ENCODE measurements around the gene IQCM.

The IQCM gene, protein sequence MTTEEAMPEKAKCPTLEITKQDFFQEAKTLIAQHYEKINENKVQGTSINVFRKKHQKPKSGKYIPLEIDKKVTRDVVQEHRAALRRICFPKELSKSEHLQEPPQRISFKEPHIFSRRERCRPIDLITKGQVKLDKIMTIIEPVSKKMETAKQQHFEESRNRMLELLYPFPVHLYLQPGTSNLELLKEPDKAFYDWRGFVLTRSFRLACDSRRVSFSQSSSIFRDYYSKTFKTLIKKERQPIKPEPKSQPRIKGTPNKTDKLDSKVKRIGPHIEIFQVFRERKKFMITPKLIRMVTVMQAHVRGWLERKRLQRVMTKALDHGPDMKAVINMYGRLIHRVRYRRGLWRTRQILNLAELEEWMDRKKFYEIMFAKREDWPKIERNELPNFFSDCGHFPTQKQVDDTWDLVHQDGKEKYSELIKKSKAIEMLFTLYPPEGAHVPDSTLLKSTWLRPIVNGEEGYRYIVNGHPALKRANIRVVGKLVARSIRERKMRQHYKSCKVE

DNA sequence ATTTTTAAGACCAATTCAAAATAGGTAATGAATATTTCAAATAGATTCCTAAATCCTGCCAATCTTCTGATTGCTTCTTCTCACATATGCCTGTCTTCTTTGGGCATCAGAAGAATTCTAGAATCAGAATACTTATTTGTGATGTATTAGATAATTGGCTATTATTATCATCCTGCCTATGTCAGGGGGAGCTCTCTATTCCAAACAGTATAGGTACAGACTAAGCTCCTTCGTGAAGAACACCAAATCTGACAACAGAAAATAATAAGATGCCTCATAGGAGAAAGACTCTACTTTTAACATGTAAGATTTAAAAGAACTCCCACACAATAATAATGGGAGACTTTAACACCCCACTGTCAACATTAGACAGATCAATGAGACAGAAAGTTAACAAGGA, at the start of gene IQCM:
Gene IQCM (minus strand): TSS at position 101 of the 400 bp plus-strand sequence. CDS start 73,152 bp downstream, outside the sequence.
- no peak for DNase-seq (ENCODE audit: low read depth)

DNA sequence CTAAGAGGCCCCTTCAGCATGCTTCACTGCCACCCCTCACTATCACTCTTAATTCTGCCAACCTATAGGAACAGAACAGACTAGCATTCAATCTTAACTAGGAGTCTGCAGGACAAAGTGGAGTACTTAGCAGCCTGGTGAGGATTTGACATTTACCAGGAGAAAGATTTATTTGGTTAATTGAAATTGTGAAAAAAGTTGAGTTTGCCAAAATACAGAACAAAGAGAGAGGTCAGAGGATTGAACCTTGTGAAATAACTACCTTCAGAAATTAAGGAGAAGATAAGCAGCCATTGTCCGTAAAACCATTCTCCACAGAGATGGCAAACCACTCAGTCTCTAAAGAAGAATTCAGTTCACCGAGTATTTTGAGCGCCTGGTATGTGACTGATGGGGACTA, 41.8 kb upstream of the IQCM start:
- DNase-seq (ENCODE audit: low read depth): no peak

DNA sequence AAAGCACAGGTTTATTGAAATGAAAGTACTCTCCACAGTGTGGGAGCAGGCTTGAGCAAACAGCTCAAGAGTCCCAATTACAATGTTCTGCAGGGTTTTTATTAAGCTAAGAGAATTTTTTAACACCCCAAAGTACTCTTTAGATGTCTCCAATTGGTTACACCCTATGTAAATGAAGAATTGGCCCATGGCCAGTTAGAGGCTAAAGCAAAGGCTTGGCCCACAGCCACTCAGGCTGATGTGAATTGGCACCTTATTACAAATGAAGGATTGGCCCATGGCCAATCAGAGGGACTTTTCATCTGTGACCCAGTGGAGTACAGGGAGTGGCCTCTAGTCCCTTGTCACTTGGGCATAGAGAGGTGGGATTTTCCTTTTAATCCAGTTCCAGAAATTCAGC, 30.1 kb upstream of the IQCM start:
- DNase-seq (ENCODE audit: low read depth): no peak

DNA sequence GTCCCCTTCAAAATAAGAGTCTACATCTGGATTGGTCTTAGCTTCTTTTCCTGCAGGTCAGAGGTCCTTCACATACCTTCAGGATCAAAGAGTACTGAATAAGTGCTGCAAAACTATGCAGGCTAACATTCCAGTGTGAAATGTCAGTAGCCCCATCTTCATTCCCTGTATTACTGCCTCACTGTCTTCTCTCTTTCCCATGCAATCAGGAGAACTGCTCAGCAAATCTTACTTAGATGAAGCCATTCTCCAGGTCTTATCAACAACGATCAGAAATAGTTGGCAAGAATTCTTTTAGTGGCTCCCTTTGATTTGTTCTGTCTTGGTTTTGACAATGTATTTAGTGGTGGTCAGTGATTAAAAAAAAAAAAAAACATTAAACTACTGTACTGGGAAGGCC, 26.0 kb upstream of the IQCM start:
- no peak for DNase-seq (ENCODE audit: low read depth)

DNA sequence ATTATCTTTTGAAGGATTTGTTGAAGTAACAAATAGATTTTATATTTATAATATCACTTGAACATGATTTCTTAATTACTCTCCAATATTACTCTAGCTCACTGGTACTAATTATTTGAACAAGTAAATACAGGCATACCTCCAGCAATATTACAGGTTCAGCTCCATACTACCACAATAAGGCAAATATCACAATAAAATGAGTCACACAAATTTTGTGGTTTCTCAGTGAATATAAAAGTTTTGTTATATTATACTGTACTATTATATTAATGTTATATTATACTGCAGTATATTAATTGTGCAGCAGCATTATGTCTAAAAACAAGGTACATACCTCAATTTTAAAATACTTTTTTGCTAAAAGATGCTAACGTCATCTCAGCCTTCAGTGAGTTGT, 22.4 kb upstream of the IQCM start:
- no peak for DNase-seq (ENCODE audit: low read depth)

DNA sequence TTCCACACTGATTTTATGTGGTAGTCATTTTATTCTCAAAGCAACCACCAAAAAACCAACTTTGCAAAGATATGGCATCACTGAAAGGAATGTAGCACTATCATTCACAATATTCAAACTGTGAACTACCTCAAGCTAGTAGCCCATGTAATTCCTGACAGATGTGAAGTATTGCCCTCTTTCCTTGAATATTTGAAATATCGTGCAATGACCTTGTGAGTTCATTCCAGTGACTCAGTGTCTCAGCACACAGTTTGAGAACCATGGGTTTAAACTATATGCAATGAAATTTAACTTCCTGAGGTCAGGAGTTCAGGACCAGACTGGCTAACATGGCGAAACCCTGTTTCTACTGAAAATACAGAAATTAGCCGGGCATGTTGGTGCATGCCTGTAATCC, 20.9 kb upstream of the IQCM start:
- no peak for DNase-seq (ENCODE audit: low read depth)

DNA sequence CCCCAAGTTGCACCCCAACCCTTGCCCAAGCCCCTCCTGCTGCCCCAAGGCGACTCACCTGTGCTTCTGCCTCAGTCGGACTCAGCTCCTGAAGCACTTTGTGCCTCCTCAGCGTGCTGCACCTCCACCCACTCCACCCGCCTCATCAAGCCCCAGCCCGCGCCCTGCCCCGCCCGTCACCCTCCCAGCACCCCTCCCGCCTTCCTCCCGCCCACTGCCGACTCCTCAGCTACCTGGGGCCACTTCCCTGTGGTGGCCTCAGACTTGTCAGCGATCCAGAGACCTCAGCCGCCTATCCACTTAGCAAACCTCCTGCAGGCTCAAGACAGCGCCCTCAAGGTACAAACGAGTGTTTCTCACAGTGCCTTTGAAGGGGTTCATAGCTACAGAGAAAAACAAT, 19.6 kb upstream of the IQCM start:
- DNase-seq (ENCODE audit: low read depth): no peak

DNA sequence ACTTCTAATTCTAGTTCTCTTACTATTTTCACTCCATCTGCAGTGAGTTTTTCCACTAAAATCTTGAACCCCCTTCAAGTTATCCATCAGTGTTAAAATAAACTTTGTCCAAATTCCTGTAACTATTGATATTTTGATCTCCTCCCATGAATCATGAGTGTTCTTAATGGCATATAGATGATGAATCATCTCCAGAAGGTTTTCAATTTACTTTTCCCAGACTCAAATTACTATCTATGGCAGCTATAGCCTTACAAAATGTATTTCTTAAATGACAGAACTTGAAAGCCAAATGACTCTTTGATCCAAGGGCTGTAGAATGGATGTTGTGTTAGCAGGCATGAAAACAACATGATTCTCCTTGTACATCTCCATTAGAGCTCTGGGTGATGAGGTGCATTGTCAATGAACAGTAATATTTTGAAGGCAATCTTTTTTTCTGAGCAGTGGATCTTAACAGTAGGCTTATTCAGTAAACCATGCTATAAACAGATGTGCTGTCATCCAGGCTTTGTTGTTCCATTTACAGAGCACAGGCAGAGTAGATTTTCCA, 16.1 kb upstream of the IQCM start:
- DNase-seq (ENCODE audit: low read depth): no peak

DNA sequence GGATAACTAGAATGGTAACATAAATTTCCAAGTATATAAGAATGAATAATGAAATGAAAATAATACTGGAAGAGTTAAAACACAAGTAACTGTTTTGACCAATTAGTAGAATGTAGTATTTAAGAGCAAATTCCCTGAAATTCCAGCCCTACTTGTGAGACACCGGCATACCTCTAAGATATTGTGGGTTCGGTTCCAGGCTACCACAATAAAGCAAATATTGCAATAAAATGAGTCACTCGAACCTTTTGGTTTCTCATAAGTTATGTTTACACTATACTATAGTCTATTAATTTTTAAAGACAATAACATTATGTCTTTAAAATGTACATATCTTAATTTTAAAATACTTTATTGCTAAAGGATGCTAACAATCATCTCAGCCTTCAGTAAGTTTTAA, 15.2 kb upstream of the IQCM start:
- no peak for DNase-seq (ENCODE audit: low read depth)

DNA sequence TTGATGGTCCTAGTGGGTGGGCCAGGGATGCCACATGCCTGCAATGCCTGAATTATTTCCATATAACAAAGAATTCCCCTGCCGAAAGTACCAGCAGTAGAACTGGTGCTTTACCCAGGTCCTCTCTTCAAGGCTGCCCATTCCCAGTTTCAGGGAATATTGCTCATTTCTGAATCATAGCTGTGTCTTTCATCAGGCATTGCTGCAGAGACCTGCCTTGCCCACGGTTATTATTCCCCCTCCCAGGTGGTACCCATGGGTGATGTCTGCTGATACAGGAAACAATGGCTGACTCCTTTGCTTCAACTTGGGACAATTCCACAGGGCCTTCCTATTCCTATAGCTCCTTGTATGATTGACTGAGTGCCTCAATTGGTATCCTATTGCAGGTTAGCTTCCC, 9.7 kb upstream of the IQCM start:
- no peak for DNase-seq (ENCODE audit: low read depth)

DNA sequence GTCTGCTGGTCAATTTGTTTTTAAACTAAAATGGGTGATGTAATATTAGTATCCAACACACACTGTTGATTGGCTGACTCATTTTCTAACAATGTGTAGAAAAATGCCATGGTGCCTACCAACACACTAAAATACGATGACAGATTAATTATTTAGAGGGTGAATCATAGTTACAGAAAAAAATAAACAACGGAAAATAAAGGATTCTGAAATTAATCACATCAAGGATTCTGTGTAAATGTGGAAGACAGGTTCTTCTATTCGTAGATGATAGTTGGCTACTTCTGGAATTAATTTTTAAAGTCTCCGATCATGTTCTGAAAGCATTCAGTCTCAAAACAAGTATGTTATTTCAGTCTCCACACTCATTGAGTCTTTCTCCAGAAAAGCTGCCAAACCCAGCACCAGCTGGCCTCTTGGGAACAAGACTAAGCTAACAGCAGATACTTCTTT, 8.2 kb upstream of the IQCM start:
- no peak for DNase-seq (ENCODE audit: low read depth)

DNA sequence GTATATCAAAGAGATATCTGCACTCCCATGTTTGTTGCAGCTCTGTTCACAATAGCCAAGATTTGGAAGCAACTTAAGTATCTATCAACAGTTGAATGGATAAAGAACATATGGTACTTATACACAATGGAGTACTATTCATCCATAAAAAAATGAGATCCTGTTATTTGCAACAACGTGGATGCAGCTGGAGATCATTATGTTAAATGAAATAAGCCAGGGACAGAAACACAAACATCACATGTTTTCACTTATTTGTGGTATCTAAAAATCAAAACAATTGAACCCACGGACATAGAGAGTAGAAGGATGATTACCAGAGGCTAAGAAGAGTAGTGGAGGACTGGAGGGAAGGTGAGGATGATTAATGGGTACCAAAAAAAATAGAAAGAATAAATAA, 14.2 kb downstream of the IQCM start:
- no peak for DNase-seq (ENCODE audit: low read depth)

DNA sequence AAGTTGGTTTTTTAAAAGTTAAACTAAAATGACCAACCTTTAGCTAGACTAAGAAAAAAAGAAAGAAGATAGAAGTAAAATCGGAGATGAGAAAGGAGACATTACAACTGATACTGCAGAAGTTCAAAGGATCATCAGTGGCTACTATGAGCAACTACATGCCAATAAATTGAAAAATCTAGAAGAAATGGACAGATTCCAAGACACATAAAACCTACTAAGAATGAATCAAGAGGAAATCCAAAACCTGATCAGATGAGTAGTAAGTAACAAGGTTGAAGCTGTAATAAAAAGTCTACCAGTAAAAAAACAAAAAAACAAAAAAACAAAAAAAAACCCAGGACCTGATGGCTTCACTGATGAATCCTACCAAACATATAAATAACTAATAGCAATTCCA, 16.1 kb downstream of the IQCM start:
- no peak for DNase-seq (ENCODE audit: low read depth)

DNA sequence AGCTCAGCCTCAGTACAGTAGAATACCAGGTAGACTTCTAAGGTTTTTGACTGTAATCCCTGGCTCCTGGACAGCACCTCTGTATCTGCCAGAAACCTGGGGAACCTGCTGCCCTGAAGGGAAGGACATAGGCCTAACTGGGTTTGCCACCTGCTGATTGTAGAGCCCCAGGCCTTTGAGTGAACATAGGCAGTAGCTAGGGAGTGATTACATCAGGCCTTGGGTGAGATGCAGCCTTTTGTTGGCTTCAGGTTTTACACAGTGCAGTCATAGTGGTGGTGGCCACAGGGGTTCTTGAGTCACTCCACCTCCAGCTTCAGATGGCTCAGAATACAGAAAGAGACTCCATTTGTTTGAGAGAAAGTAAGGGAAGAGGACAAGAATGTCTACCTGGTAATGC, 19.3 kb downstream of the IQCM start:
- DNase-seq (ENCODE audit: low read depth): no peak

DNA sequence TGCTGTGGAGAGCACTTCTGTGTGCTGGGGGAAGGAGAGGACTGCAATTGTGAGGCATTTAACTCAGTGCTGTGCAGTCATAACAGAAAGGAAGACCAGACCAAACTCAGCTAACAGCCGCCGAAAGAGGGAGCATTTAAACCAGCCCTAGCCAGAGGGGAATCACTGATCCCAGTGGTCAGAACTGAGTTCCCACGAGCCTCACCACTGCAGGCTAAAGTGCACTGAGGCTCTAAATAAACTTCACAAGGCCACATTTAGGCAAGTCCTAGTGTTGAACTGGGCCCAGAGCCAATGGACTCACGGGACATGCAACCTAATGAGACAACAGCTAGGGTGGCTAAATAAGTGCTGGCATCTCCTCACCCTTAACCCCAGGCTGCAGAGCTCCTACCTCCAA, 20.4 kb downstream of the IQCM start:
- DNase-seq (ENCODE audit: low read depth): no peak

DNA sequence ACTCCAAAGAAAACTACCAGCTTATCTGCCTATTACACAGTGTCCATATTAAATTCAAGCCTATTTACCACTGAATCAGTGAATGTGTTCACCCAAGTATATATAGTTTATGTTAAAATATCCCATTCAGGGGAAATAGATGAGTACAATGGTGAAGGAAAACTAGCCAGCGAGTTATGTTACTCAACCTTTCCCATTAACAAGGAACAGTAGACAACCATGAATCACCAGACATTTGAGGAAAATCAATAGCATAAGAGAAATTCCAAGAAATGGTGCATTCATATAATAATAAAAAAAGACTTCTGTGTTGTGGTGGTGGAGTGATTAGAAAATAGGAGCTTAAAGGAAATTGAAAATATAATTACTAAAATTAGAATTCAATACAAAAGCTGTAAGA, 21.3 kb downstream of the IQCM start:
- no peak for DNase-seq (ENCODE audit: low read depth)

DNA sequence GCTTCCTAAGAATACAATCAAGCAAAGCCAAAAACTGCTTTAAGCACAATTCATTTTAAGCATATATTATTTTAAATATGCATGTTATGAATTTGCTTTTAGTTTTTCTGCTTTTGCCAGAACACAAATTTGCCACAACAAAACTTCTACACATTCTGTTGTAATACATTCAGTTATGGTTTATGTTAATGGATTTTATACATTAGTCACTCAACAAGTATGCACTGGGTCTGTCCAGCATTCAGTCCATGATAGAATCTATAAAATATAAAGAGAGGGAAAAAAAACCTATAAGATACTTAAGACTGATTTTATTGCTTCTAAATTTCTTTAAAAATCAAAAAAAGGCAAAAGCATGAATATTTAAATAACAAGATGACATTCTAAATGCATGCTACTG, 22.2 kb downstream of the IQCM start:
- DNase-seq (ENCODE audit: low read depth): no peak

DNA sequence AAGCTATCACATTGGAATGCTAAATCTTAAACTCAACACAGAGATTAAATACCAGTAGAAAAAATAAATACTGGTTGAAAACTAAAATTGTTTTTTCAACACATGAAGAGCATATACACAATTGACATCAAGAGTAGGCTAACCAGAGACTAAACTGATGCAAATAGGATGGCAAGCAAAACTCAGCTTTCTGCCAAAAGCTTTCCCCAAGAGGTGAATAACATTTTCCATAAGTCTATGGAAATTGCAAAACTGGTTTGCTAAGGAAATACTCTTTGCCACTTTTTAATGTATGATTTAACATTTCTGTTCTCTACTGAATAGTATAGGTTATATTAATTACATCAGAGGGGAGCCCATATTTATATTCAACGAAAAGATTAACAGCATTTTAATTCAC, 23.8 kb downstream of the IQCM start:
- no peak for DNase-seq (ENCODE audit: low read depth)

DNA sequence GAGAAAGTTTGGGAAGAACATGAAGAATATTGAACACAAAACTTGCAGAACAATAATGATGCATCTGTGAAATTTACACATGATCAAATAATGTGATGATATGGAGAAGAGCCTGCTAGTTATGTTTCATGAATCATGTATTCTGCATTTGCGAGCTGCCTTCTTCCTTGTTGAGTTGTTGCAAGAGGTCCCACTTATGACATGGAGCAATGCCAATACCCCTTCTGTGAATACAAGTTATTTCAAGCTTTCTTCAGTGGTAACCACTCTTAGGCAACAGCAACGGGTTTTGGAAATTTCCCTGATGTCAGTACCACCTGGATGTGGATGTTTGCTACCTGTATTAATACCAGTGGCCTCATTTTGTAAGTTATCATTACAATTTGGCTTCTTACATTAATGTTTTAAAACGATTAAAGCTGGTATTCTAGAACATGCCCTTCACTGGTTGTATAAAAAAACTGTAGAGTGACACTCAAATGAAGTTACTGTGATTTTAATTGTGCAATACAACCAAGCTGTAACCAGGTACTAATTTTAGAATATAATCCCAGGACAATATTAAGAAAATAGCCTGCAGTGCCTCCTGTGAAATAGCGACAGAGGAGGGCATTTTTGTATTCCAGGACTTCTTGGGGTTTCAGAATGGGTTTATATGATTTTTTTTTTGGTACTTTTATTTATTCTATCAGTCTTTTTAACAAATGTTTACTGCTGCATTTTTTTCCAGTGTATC, 25.3 kb downstream of the IQCM start:
- no peak for DNase-seq (ENCODE audit: low read depth)

DNA sequence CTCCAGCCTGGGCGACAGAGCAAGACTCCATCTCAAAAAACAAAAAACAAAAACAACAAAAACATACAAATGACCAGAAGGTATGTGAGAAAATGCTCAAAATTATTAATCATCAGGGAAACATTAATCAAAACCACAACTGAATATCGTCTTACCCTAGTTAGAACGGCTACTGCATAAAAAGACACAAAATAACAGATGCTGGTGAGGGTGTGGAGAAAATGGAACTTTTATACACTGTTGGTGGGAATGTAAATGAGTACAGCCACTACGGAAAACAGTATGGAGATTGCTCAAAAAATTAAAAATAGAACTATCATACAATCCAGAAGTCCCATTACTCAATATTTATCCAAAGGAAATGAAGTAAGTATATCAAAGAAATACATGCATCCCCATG, 27.3 kb downstream of the IQCM start:
- no peak for DNase-seq (ENCODE audit: low read depth)

DNA sequence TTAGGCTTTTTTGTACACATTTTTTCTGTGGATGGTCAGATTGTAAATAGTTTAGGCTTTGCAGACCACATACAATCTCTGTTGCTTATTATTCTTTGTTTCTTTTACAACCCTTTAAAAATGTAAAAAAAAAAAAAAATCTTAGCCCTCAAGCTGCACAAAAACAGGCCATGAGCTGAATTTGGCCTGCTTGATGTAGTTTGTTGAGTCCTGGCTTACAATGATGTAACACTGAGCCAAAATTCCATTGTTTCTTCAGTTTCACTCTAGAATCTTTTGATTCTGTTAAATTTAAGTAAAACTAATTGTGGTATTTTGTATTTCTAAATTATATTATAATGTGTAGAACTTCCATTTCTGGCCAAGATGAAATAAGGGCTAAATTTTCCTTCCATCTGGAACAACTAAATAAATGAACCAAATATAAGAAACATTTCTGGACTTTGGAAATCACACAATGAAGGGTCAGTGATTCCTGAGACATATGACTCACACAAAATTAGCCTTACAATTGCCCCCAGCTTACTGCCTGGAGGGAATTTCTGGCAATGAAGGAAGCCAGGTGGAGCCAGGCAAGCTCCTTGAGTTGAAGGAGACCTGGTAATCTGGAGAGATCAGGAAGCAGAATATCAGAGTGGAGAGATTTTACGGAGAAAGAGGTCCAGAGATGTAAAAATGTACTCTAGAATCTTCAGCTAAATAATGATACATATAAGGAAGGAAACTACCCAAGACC, 29.8 kb downstream of the IQCM start:
- DNase-seq (ENCODE audit: low read depth): no peak

DNA sequence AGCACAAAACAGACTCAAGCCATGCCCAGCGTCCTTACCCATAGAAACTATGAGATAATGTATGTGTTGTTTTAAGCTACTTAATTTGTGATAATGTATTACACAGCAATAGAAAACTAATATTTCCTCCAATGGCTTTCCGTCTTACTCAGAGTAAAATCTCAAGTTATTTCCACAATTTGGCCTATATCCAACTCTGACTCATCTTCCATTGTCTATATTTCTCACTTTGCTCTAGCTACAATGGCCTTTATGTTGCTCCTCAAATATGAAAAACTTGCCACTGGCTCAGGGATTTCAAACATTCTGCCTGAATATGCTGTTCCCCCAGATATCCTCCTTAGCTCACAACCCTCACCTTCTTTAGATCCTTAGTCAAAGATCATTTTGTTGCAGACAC, 31.6 kb downstream of the IQCM start:
- no peak for DNase-seq (ENCODE audit: low read depth)
